HepG2 (cell line): Measurements from ENCODE around the gene CEP164. TPM values are rescaled to one million over a fixed set of nuclear protein-coding genes. Genes with fewer than 3 reads are reported as not detected.

Source experiments
- ATAC-seq: fragments of 200-7000 bp; cut with Tn5 transposase; 3 replicates; pipeline ENCODE4 v1.9.1; 2020; ENCODE audit warnings: mild to moderate bottlenecking, moderate library complexity
- BruUV-seq: library from RNA; stranded (reverse); fragments of 400-500 nt; replicated peaks from 2 replicates; lab custom pipeline; 2021; lab: Mats Ljungman, UMichigan
- CTCF ChIA-PET: fragments of 300-600 bp; formaldehyde crosslinking; extraction: SDS; loops from one replicate; lab custom pipeline; 2021; ENCODE audit warnings: low total read pairs, inconsistent platforms, low intra/inter-chr PET ratio; lab: Yijun Ruan, JAX
- POLR2A ChIA-PET: fragments of 350-600 bp; sonication (Branson Sonifier 250); formaldehyde crosslinking; loops from one replicate; lab custom pipeline; 2020; ENCODE audit warnings: antibody characterized with exemption, inconsistent platforms; lab: Yijun Ruan, JAX
- DNase-seq: peaks from one replicate; pipeline ENCODE4 v3.0.0-alpha.2; 2015; ENCODE audit warnings: low spot score
- FAIRE-seq: peaks from 3 replicates; lab custom pipeline; 2011; peaks lifted over from hg19 to GRCh38; lab: Jason Lieb, UNC
- H2AFZ ChIP-seq: one replicate; pipeline ENCODE4 v1.6.1; 2011; ENCODE audit warnings: low read length, inconsistent platforms
- H3K27ac ChIP-seq: fragments of 300-600 bp; 3 replicates; pipeline ENCODE4 v1.8.0; 2011; ENCODE audit warnings: mixed run types, mild to moderate bottlenecking, mixed read lengths, low read length, inconsistent platforms; ENCODE audit not compliant: insufficient read depth; ENCODE audit errors: extremely low read length
- H3K27me3 ChIP-seq, 2 experiments: fragments of 200-600 bp in 1 of 2; 2 replicates in 1 of 2; 3 replicates in 1 of 2; pipeline versions ENCODE4 v1.6.0 to v1.8.0; 2011; ENCODE audit warnings: low read length in 2 of 2, mild to moderate bottlenecking in 2 of 2, moderate library complexity in 2 of 2, inconsistent platforms in 1 of 2; ENCODE audit not compliant: insufficient read depth in 2 of 2, control insufficient read depth in 1 of 2
- H3K36me3 ChIP-seq, 2 experiments: fragments of 200-600 bp in 1 of 2; replicated peaks in 1 of 2; 2 replicates in 1 of 2; 3 replicates in 1 of 2; pipeline versions ENCODE4 v1.5.1 to v1.8.0; 2011; ENCODE audit warnings: low read length in 2 of 2, inconsistent platforms in 1 of 2; ENCODE audit not compliant: insufficient read depth in 2 of 2, control insufficient read depth in 1 of 2
- H3K4me1 ChIP-seq: 2 replicates; pipeline ENCODE4 v1.5.1; 2012; ENCODE audit warnings: low read length, inconsistent platforms; ENCODE audit not compliant: insufficient read depth
- H3K4me2 ChIP-seq: 2 replicates; pipeline ENCODE4 v1.6.0; 2011; ENCODE audit warnings: low read depth, low read length, inconsistent platforms
- H3K4me3 ChIP-seq, 3 experiments: fragments of 200-600 bp in 1 of 3; sonication (generic), shearing (Covaris generic) in 1 of 3; replicated peaks in 1 of 3; 2 replicates each; pipeline ENCODE4 v1.5.1; 2011 to 2016; ENCODE audit warnings: low read length in 3 of 3, inconsistent platforms in 2 of 3, low read depth in 2 of 3, mild to moderate bottlenecking in 2 of 3, control low read depth in 1 of 3, mixed read lengths in 1 of 3; ENCODE audit not compliant: insufficient read depth in 1 of 3
- H3K79me2 ChIP-seq: one replicate; pipeline ENCODE4 v1.6.1; 2011; ENCODE audit warnings: low read length, inconsistent platforms; ENCODE audit not compliant: insufficient read depth
- H3K9ac ChIP-seq: 2 replicates; pipeline ENCODE4 v1.6.0; 2011; ENCODE audit warnings: mild to moderate bottlenecking, low read depth, low read length, inconsistent platforms; ENCODE audit not compliant: insufficient read depth
- H3K9me3 ChIP-seq: 2 replicates; pipeline ENCODE4 v1.5.1; 2012; ENCODE audit warnings: mild to moderate bottlenecking, low read length
- H4K20me1 ChIP-seq: 2 replicates; pipeline ENCODE4 v1.6.0; 2011; ENCODE audit warnings: inconsistent platforms, mild to moderate bottlenecking, low read length, moderate library complexity; ENCODE audit not compliant: insufficient read depth
- DR1 ChIP-seq: sonication (generic); formaldehyde crosslinking; IDR thresholded peaks from 2 replicates; pipeline ENCODE4 v1.8.0; 2021; ENCODE audit warnings: mild to moderate bottlenecking, missing genetic modification reagents, inconsistent platforms
- HOXA9 ChIP-seq: sonication (generic); formaldehyde crosslinking; IDR thresholded peaks from 2 replicates; pipeline ENCODE4 v1.8.1; 2022; ENCODE audit warnings: missing genetic modification reagents, mild to moderate bottlenecking, moderate library complexity, borderline replicate concordance
- KDM1A ChIP-seq: IDR thresholded peaks from 2 replicates; pipeline ENCODE4 v1.6.1; 2016; ENCODE audit warnings: missing compliant biosample characterization
- KDM3A ChIP-seq: IDR thresholded peaks from 2 replicates; pipeline ENCODE4 v1.6.1; 2018; ENCODE audit warnings: low read depth, missing compliant biosample characterization
- KLF6 ChIP-seq: IDR thresholded peaks from 2 replicates; pipeline ENCODE4 v1.8.0; 2016; ENCODE audit warnings: missing biosample characterization, missing genetic modification reagents
- NCOR1 ChIP-seq: fragments of 200-600 bp; sonication (generic); IDR thresholded peaks from 2 replicates; pipeline ENCODE4 v1.7.0; 2017; ENCODE audit warnings: antibody characterized with exemption, low read length, borderline replicate concordance
- POLR2AphosphoS2 ChIP-seq: IDR thresholded peaks from 2 replicates; pipeline ENCODE4 v1.6.1; 2011; ENCODE audit warnings: low read depth, low read length, improper control_type of control experiment
- SNAI1 ChIP-seq: sonication (generic); formaldehyde crosslinking; IDR thresholded peaks from 2 replicates; pipeline ENCODE4 v1.5.0; 2020; ENCODE audit warnings: mild to moderate bottlenecking, missing genetic modification reagents, borderline replicate concordance
- SYNCRIP ChIP-seq: fragments of 200-400 bp; formaldehyde crosslinking; IDR thresholded peaks from 2 replicates; pipeline ENCODE4 v1.6.1; 2018; ENCODE audit warnings: mild to moderate bottlenecking, low read depth, low read length; ENCODE audit not compliant: insufficient read depth
- ZBTB7B ChIP-seq: sonication (generic); formaldehyde crosslinking; IDR thresholded peaks from 2 replicates; pipeline ENCODE4 v1.4.0; 2020; ENCODE audit warnings: missing genetic modification reagents
- ZFP82 ChIP-seq: sonication (generic); formaldehyde crosslinking; IDR thresholded peaks from 2 replicates; pipeline ENCODE4 v1.5.1; 2020; ENCODE audit warnings: mild to moderate bottlenecking, missing genetic modification reagents, borderline replicate concordance
- ZHX2 ChIP-seq, 2 experiments: sonication (generic) in 1 of 2; formaldehyde crosslinking in 1 of 2; IDR thresholded peaks; 2 replicates each; pipeline versions ENCODE4 v1.6.1 to v1.9.0; 2014 to 2022; ENCODE audit warnings: antibody characterized with exemption in 1 of 2, borderline replicate concordance in 1 of 2, inconsistent platforms in 1 of 2, low read depth in 1 of 2, missing genetic modification reagents in 1 of 2
- ZNF12 ChIP-seq: sonication (generic); formaldehyde crosslinking; IDR thresholded peaks from 2 replicates; pipeline ENCODE4 v1.5.0; 2020; ENCODE audit warnings: missing genetic modification reagents
- ZNF891 ChIP-seq: sonication (generic); formaldehyde crosslinking; IDR thresholded peaks from 2 replicates; pipeline ENCODE4 v1.5.0; 2020; ENCODE audit warnings: mild to moderate bottlenecking, missing genetic modification reagents
- WGBS: methylation state at CpG from one replicate; pipeline ENCODE4 v1.1.6; 2017; ENCODE audit warnings: low lambda C conversion rate; 5-methylcytosine and 5-hydroxymethylcytosine counted together
- in situ Hi-C: cut with HindIII; loops from 2 replicates; pipeline ENCODE4 v1.10.0; 2017; ENCODE audit warnings: low pct_unique_long_range_greater_than_20kb; ENCODE audit not compliant: extremely low pct_ligation_motif_present
- intact Hi-C: fragments of 100-400 bp; cut with micrococcal nuclease; formaldehyde crosslinking; loops from one replicate; pipeline ENCODE4 v1.10.0; 2022; ENCODE audit not compliant: unreplicated experiment
- polyA plus RNA-seq, 8 experiments: library from polyadenylated mRNA; depleted of rRNA in 3 of 8; stranded (reverse) in 7 of 8; unstranded in 1 of 8; fragments of >200 nt; fragmentation: Illumina TruSeq in 4 of 8; extraction: Trizol in 4 of 8; gene quantifications; 2 replicates each; pipeline versions ENCODE4 v1.2.1 to v1.2.3, GENCODE V29; 2011 to 2016; ENCODE audit warnings: low read depth in 4 of 8, missing spikeins in 1 of 8, mixed read lengths in 1 of 8; ENCODE audit not compliant: insufficient read depth in 1 of 8
- total RNA-seq, 5 experiments: library from RNA; depleted of rRNA; stranded (reverse); fragments of >200 nt; fragmentation: Illumina TruSeq; extraction: Trizol; gene quantifications; 2 replicates each; pipeline ENCODE4 v1.2.3, GENCODE V29; 2016; ENCODE audit warnings: low read depth in 1 of 5
- TF ChIP-seq, protein P1 (sequence below): sonication (generic); formaldehyde crosslinking; IDR thresholded peaks from 2 replicates; pipeline ENCODE4 v1.4.0; 2020; ENCODE audit warnings: missing genetic modification reagents, borderline replicate concordance

CEP164 gene
- total and polyA plus RNA-seq, 2 of the 13 experiments (the other 11 are each of a cell fraction or from before 2014, with no cell fraction given): 11.4 to 15.2 TPM

GRCh38 chr11:117316197-117316961, 11.3 kb upstream of the CEP164 start, which contains the start of gene BACE1:
TSS of gene BACE1 (minus strand) at chr11:117316256. CDS start at chr11:117315795, 461 bp downstream.
- intact Hi-C loops: loop anchor here (2.0 to 5.0 kb wide), 2 partner anchors 44 to 84 kb away; partner anchors contain the start of genes PCSK7 and RNF214
- peak within 1 kb of the TSS; percentile 74 to 90 (median 88) for H3K4me3 ChIP-seq
- WGBS: under 1% methylated on average over 14 of the region's 29 CpGs
- H3K4me2 ChIP-seq: peak within 1 kb of the TSS; percentile 100
- FAIRE-seq (peak; percentile 72), DNase-seq (peak; percentile 85), ATAC-seq (peak; percentile 94)
- no peaks in the 10 kb centered on the region; a peak in 1 of 5 replicates for H3K27me3 ChIP-seq
- CTCF ChIA-PET: interaction anchor here (1.6 kb wide), 1 partner anchor 85 kb away, joined by 11 read pairs; the partner anchor contains the start of gene PCSK7
- H3K36me3 ChIP-seq: no peaks in the 10 kb centered on the region
- BruUV-seq: no TSS peak
- peak within 1 kb of the TSS; percentile 73 for H3K9ac ChIP-seq
- in situ Hi-C loops: loop anchor here (5.0 kb wide), 1 partner anchor 84 kb away; the partner anchor contains the start of genes PCSK7 and RNF214
- H3K27ac ChIP-seq: peak within 1 kb of the TSS; percentile 41
- peak within 1 kb of the TSS; percentile 89 for H2AFZ ChIP-seq
- peaks cover 65% of the 10 kb centered on the region for H3K4me1 ChIP-seq
- POLR2A ChIA-PET: interaction anchor here (1.3 to 5.8 kb wide), 3 partner anchors 11 to 14 kb away, joined by 10 to 62 read pairs (median 18); partner anchors contain the start of gene CEP164
- no peaks in the 10 kb centered on the region for H4K20me1 ChIP-seq
- H3K79me2 ChIP-seq: peaks cover 4% of the 10 kb centered on the region
- H3K9me3 ChIP-seq: no peaks in the 10 kb centered on the region
- TF ChIP-seq ZFP82 (CRISPR knock-in tag): 0 out of 2 replicates have a peak, but pooled peaks have one; percentile 28
- peak; percentile 57; the same call in 1 of the 2 replicates for TF ChIP-seq DR1 (CRISPR knock-in tag)
- peak; percentile 65; the same call in 1 of the 2 replicates for TF ChIP-seq ZBTB7B (CRISPR knock-in tag)
- peak; percentile 33; the same call in 1 of the 2 replicates for TF ChIP-seq ZNF891
- no peak for TF ChIP-seq SYNCRIP
- no peak for TF ChIP-seq HOXA9 (CRISPR knock-in tag)
- no peak for TF ChIP-seq ZNF12 (CRISPR knock-in tag)
- TF ChIP-seq POLR2AphosphoS2: no peak
- TF ChIP-seq ZHX2 (IDR thresholded peaks at IDR 0.05; ENCODE audit: low read depth): peak; percentile 34; the same call in 1 of the 2 replicates
- TF ChIP-seq ZHX2 (CRISPR knock-in tag; IDR thresholded peaks at IDR 0.05; ENCODE audit: borderline replicate concordance): no peak
- TF ChIP-seq, protein P1, sequence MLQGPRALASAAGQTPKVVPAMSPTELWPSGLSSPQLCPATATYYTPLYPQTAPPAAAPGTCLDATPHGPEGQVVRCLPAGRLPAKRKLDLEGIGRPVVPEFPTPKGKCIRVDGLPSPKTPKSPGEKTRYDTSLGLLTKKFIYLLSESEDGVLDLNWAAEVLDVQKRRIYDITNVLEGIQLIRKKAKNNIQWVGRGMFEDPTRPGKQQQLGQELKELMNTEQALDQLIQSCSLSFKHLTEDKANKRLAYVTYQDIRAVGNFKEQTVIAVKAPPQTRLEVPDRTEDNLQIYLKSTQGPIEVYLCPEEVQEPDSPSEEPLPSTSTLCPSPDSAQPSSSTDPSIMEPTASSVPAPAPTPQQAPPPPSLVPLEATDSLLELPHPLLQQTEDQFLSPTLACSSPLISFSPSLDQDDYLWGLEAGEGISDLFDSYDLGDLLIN (CRISPR knock-in tag): no peak
- peak; percentile 78; the same call in 1 of the 2 replicates for TF ChIP-seq KDM3A (CRISPR knock-in tag)
- TF ChIP-seq SNAI1 (CRISPR knock-in tag): 0 out of 2 replicates have a peak, but pooled peaks have one; percentile 50
- TF ChIP-seq KDM1A (CRISPR knock-in tag): no peak
- TF ChIP-seq NCOR1: 0 out of 2 replicates have a peak, but pooled peaks have one; percentile 35
- peak; percentile 81; the same call in 1 of the 2 replicates for TF ChIP-seq KLF6 (CRISPR knock-in tag)
